PC-9 (cell line): Measurements from ENCODE around the gene ITGAE. TPM values are rescaled to one million over a fixed set of nuclear protein-coding genes. Genes with fewer than 3 reads are reported as not detected.

Source experiments
- BruUV-seq: library from RNA; stranded (reverse); fragments of 400-500 nt; replicated peaks from 2 replicates; lab custom pipeline; 2021; lab: Mats Ljungman, UMichigan
- CTCF ChIA-PET: fragments of 300-600 bp; sonication (Branson Sonifier 250); formaldehyde crosslinking; loops from one replicate; lab custom pipeline; 2022; ENCODE audit warnings: antibody characterized with exemption; lab: Charles Lee
- POLR2A ChIA-PET: fragments of 300-600 bp; sonication (Branson Sonifier 250); formaldehyde crosslinking; loops from one replicate; lab custom pipeline; 2022; ENCODE audit warnings: antibody characterized with exemption; ENCODE audit not compliant: unreplicated experiment; lab: Charles Lee
- DNase-seq, 2 experiments: peaks; one replicate each; pipeline versions ENCODE4 v3.0.0 to v3.0.0-alpha.2; 2015 to 2022; ENCODE audit warnings: mixed read lengths in 1 of 2
- H2AFZ ChIP-seq: fragments of 200-600 bp; sonication (generic); 2 replicates; pipeline ENCODE4 v1.8.1; 2017; ENCODE audit warnings: antibody characterized with exemption
- H3F3A ChIP-seq: fragments of 200-600 bp; sonication (generic); 2 replicates; pipeline ENCODE4 v1.8.1; 2017; ENCODE audit warnings: antibody characterized with exemption, mild to moderate bottlenecking, low read depth; ENCODE audit not compliant: insufficient read depth
- H3K27ac ChIP-seq: fragments of 200-600 bp; sonication (generic); 2 replicates; pipeline ENCODE4 v1.6.1; 2016; ENCODE audit warnings: mixed run types
- H3K27me3 ChIP-seq: fragments of 200-600 bp; sonication (generic); 2 replicates; pipeline ENCODE4 v1.6.1; 2016; ENCODE audit warnings: low read depth, mixed run types; ENCODE audit not compliant: insufficient read depth
- H3K36me3 ChIP-seq: fragments of 200-600 bp; sonication (generic); 2 replicates; pipeline ENCODE4 v1.6.1; 2016; ENCODE audit warnings: low read depth, mixed run types
- H3K4me1 ChIP-seq: fragments of 200-600 bp; sonication (generic); replicated peaks from 2 replicates; pipeline ENCODE4 v1.6.1; 2016; ENCODE audit warnings: mixed run types; ENCODE audit not compliant: insufficient read depth
- H3K4me2 ChIP-seq: fragments of 200-600 bp; sonication (generic); 2 replicates; pipeline ENCODE4 v1.6.1; 2017; ENCODE audit warnings: mixed run types
- H3K4me3 ChIP-seq: fragments of 200-600 bp; sonication (generic); 2 replicates; pipeline ENCODE4 v1.6.1; 2016; ENCODE audit warnings: mixed run types
- H3K79me2 ChIP-seq: fragments of 200-600 bp; sonication (generic); 2 replicates; pipeline ENCODE4 v1.6.1; 2017; ENCODE audit warnings: low read depth, mixed run types
- H3K9me2 ChIP-seq: fragments of 200-600 bp; sonication (generic); 2 replicates; pipeline ENCODE4 v1.8.1; 2017; ENCODE audit warnings: mild to moderate bottlenecking; ENCODE audit not compliant: insufficient read depth
- H3K9me3 ChIP-seq: fragments of 200-600 bp; sonication (generic); 2 replicates; pipeline ENCODE4 v1.8.1; 2016; ENCODE audit warnings: low read depth; ENCODE audit not compliant: insufficient read depth
- H4K20me1 ChIP-seq: fragments of 200-600 bp; sonication (generic); 2 replicates; pipeline ENCODE4 v1.8.1; 2017; ENCODE audit not compliant: insufficient read depth
- EZH2 ChIP-seq: fragments of 200-600 bp; sonication (generic); IDR thresholded peaks from 2 replicates; pipeline ENCODE4 v1.8.0; 2017; ENCODE audit warnings: antibody characterized with exemption, low read depth
- intact Hi-C: fragments of 100-400 bp; cut with micrococcal nuclease; formaldehyde crosslinking; loops from one replicate; pipeline ENCODE4 v1.10.0; 2022; ENCODE audit not compliant: unreplicated experiment
- total RNA-seq: library from RNA; stranded (reverse); gene quantifications from 2 replicates; pipeline ENCODE4 v1.2.3, GENCODE V29; 2021
- TF ChIP-seq, protein P1 (sequence below): fragments of 200-600 bp; sonication (generic); conservative IDR thresholded peaks from 2 replicates; pipeline ENCODE4 v1.6.1; 2017; ENCODE audit warnings: mixed run types, antibody characterized with exemption, mild to moderate bottlenecking, moderate library complexity

The ITGAE gene
- total RNA-seq, 1 experiment from 2014 or later: 52.8 TPM

GRCh38 chr17:3666516-3666915 lies 134.5 kb downstream of the ITGAE start:
- H3K27me3 ChIP-seq: no peaks in the 10 kb centered on the region
- ChIA-PET CTCF (no interaction called here), POLR2A (no interaction called here)
- H2AFZ ChIP-seq: no peak overlapping the region
- no peak for DNase-seq
- peak overlapping the region; percentile 98 for H3K4me2 ChIP-seq
- no peaks in the 10 kb centered on the region for H3K36me3 ChIP-seq
- no peaks in the 10 kb centered on the region for H3K9me2 ChIP-seq
- H3F3A ChIP-seq: peaks cover 16% of the 10 kb centered on the region
- peaks cover 60% of the 10 kb centered on the region for H3K79me2 ChIP-seq
- peak overlapping the region; percentile 95; the same call in 1 of the 2 replicates for H3K4me3 ChIP-seq
- intact Hi-C loops: loop anchor here (5.0 kb wide), 2 partner anchors 56 to 1259 kb away; partner anchors contain the start of gene HASPIN
- TF ChIP-seq, protein P1, sequence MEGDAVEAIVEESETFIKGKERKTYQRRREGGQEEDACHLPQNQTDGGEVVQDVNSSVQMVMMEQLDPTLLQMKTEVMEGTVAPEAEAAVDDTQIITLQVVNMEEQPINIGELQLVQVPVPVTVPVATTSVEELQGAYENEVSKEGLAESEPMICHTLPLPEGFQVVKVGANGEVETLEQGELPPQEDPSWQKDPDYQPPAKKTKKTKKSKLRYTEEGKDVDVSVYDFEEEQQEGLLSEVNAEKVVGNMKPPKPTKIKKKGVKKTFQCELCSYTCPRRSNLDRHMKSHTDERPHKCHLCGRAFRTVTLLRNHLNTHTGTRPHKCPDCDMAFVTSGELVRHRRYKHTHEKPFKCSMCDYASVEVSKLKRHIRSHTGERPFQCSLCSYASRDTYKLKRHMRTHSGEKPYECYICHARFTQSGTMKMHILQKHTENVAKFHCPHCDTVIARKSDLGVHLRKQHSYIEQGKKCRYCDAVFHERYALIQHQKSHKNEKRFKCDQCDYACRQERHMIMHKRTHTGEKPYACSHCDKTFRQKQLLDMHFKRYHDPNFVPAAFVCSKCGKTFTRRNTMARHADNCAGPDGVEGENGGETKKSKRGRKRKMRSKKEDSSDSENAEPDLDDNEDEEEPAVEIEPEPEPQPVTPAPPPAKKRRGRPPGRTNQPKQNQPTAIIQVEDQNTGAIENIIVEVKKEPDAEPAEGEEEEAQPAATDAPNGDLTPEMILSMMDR: no peak
- TF ChIP-seq EZH2: no peak
- no TSS peak for BruUV-seq
- H3K9me3 ChIP-seq: no peaks in the 10 kb centered on the region
- no peak overlapping the region for H3K27ac ChIP-seq
- peaks cover 39% of the 10 kb centered on the region for H4K20me1 ChIP-seq
- H3K4me1 ChIP-seq: peaks cover 25% of the 10 kb centered on the region

- H3K4me2 ChIP-seq: peak overlapping the region; percentile 98; the same call in 1 of the 2 replicates
- H3K4me1 ChIP-seq: peaks cover 25% of the 10 kb centered on the region
- H3K36me3 ChIP-seq: no peaks in the 10 kb centered on the region
- no peak for DNase-seq
- H3K27ac ChIP-seq: no peak overlapping the region
- H4K20me1 ChIP-seq: peaks cover 39% of the 10 kb centered on the region
- ChIA-PET POLR2A (no interaction called here), CTCF (no interaction called here)
- intact Hi-C loops: loop anchor here (5.0 kb wide), 2 partner anchors 56 to 1259 kb away; partner anchors contain the start of gene HASPIN
- H2AFZ ChIP-seq: no peak overlapping the region
- peaks cover 15% of the 10 kb centered on the region for H3F3A ChIP-seq
- H3K4me3 ChIP-seq: no peak overlapping the region
- H3K9me2 ChIP-seq: no peaks in the 10 kb centered on the region
- H3K27me3 ChIP-seq: no peaks in the 10 kb centered on the region
- TF ChIP-seq, protein P1: no peak
- no peak for TF ChIP-seq EZH2
- BruUV-seq: no TSS peak
- H3K9me3 ChIP-seq: no peaks in the 10 kb centered on the region
- H3K79me2 ChIP-seq: peaks cover 53% of the 10 kb centered on the region
Measured at GRCh38 chr17:3665834-3666233, 135.2 kb downstream of the ITGAE start.

Other genes with a start within 250 kb of the ITGAE start
- 1.5 and 1.9 TPM in 2 replicates for gene TRPV3, start 243.4 kb downstream of the ITGAE start, total RNA-seq
- 7.8 TPM in 2 replicates for gene TRPV1, start 191.8 kb downstream of the ITGAE start, total RNA-seq
- gene SHPK, start 164.9 kb downstream of the ITGAE start, total RNA-seq: 19.8 and 21.4 TPM in 2 replicates
- gene CTNS, start 164.4 kb downstream of the ITGAE start, total RNA-seq: 12.5 and 20.0 TPM in 2 replicates
- gene TAX1BP3, start 132.6 kb downstream of the ITGAE start, total RNA-seq: 147 and 168 TPM in 2 replicates
- gene EMC6, start 132.4 kb downstream of the ITGAE start, total RNA-seq: 89.6 and 89.9 TPM in 2 replicates
- gene P2RX5, start 105.0 kb downstream of the ITGAE start, total RNA-seq: 15.0 and 18.3 TPM in 2 replicates
- gene HASPIN, start 77.3 kb downstream of the ITGAE start, total RNA-seq: 25.1 and 26.8 TPM in 2 replicates
- gene NCBP3, start 45.1 kb upstream of the ITGAE start, total RNA-seq: 48.2 and 58.5 TPM in 2 replicates
- gene CAMKK1, start 91.9 kb upstream of the ITGAE start, total RNA-seq: 16.3 and 19.5 TPM in 2 replicates
- gene P2RX1, start 115.3 kb upstream of the ITGAE start, total RNA-seq: not detected in 2 replicates
- 4.4 and 9.6 TPM in 2 replicates for gene ATP2A3, start 163.2 kb upstream of the ITGAE start, total RNA-seq